Erythroblast (primary cell): ENCODE results near the gene RFX2.

ENCODE experiments used
- GATA1 ChIP-seq: IDR thresholded peaks from 2 replicates; pipeline ENCODE4 v1.6.1; 2011; ENCODE audit warnings: low read depth, mild to moderate bottlenecking, control low read depth, low read length, moderate library complexity
- POLR2A ChIP-seq: IDR thresholded peaks from 2 replicates; pipeline ENCODE4 v1.6.1; 2011; ENCODE audit warnings: mild to moderate bottlenecking, low read length

GRCh38 chr19:6118043-6118442, 7.7 kb upstream of the RFX2 start:
- no peak for TF ChIP-seq POLR2A
- TF ChIP-seq GATA1, result no peak
